Pancreas (tissue), 10 donors: ENCODE results near the gene WRAP73. TPM values are rescaled to one million over a fixed set of nuclear protein-coding genes. Genes with fewer than 3 reads are reported as not detected.

Experiments
- ATAC-seq, 4 donors: fragments of 200-7000 bp; cut with Tn5 transposase; one replicate each; pipeline versions ENCODE4 v1.8.0 to v1.9.1; 2020; ENCODE audit warnings: mild to moderate bottlenecking in 4 of 4, moderate library complexity in 4 of 4
- DNase-seq, 6 donors: peaks; one replicate each; pipeline ENCODE4 v3.0.0-alpha.2; 2020
- FAIRE-seq: peaks from 2 replicates; lab custom pipeline; 2012; peaks lifted over from hg19 to GRCh38; lab: Jason Lieb, UNC
- H3K27ac ChIP-seq, 4 donors: fragments of 200-600 bp; sonication (generic); 1 replicate in 3 of 4; 2 replicates in 1 of 4; pipeline versions ENCODE4 v1.5.0 to v1.8.0; 2020
- H3K27me3 ChIP-seq, 4 donors: fragments of 200-600 bp; one replicate each; pipeline ENCODE4 v1.8.0; 2021
- H3K36me3 ChIP-seq, 3 donors: fragments of 200-600 bp; sonication (generic) in 1 of 3; one replicate each; pipeline versions ENCODE4 v1.5.0 to v1.8.0; 2020 to 2021
- H3K4me1 ChIP-seq, 3 donors: fragments of 200-600 bp; one replicate each; pipeline ENCODE4 v1.8.0; 2021
- H3K4me3 ChIP-seq, 4 donors: fragments of 200-600 bp; sonication (generic) in 2 of 4; one replicate each; pipeline versions ENCODE4 v1.5.0 to v1.8.0; 2020 to 2021
- H3K9me3 ChIP-seq, 4 donors: fragments of 200-600 bp; one replicate each; pipeline ENCODE4 v1.8.0; 2021
- CTCF ChIP-seq, 4 donors: fragments of 200-600 bp; sonication (generic) in 3 of 4; IDR thresholded peaks; one replicate each; pipeline versions ENCODE4 v1.5.0 to v1.8.0; 2021; ENCODE audit warnings: antibody characterized with exemption in 4 of 4
- WGBS, 2 donors: extraction: QIAGEN DNeasy Blood & Tissue Kit; methylation state at CpG; one replicate each; pipeline ENCODE4 v1.1.7; 2013; 5-methylcytosine and 5-hydroxymethylcytosine counted together
- intact Hi-C, 3 donors: fragments of 100-400 bp; cut with DNase I; formaldehyde crosslinking; loops; one replicate each; pipeline versions ENCODE4 v1.11.1 to v1.14.2; 2022
- polyA plus RNA-seq, 2 donors: library from polyadenylated mRNA; stranded (reverse); fragments of 200-250 nt; gene quantifications; one replicate each; pipeline ENCODE4 v1.2.3, GENCODE V29; 2013
- total RNA-seq, 6 donors: library from RNA; stranded (reverse); fragmentation: NEBNext Ultra II Directional in 4 of 6; extraction: Animal tissue kit (Norgen Biotek cat#: 25700) in 4 of 6; gene quantifications; one replicate each; pipeline versions ENCODE4 v1.2.1 to v1.2.4, GENCODE V29; 2021 to 2023
- donor health status: healthy with polysubstance abuse.
- donor health status: DM: no; HTN: no; CAD: no; lungs with moderate emphysema.
- donor health status: DM: no; HTN: no; CAD: no.
- donor health status: control.
- donor health status: control.
- donor health status: Bipolar disorder and iron deficiency.
- donor health status: DM: yes; HTN: yes; CAD: no.
- donor health status: DM: no; HTN: no; CAD: no.
- donor health status: DM: no; HTN: no; CAD: no.
- donor health status: DM: yes; HTN: yes; CAD: no.

The WRAP73 gene
- total and polyA plus RNA-seq, 8 donors, result 6.7 to 26.2 (median 10.3) TPM

DNA sequence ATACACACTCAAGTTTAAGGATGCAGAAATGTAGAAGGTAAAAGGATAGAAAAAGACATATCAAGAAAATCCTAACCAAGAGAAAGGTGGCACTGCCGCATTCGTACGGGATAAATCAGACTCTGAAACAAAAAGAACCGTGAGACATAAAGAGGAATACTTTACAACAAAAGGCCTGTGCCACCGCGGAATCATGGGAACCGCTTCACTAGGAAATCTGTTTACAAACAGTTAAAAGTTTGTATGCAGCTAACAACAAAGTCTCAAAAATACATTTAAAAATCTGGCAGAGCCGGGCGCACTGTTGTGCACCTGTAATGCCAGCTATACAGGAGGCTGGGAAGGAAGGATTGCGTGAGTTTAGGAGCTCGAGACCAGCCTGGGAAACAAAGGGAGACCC, 8.1 kb downstream of the WRAP73 start:
- Histone ChIP-seq H3K4me1 (no peaks in the 10 kb centered on the region), H3K27ac (no peak overlapping the region), H3K36me3 (peaks cover 0 to 11% (median 0%) of the 10 kb centered on the region in 3 donors), H3K27me3 (no peaks in the 10 kb centered on the region), H3K9me3 (no peaks in the 10 kb centered on the region), H3K4me3 (no peak overlapping the region)
- ATAC-seq (no peak), DNase-seq (no peak), FAIRE-seq (no peak)
- TF ChIP-seq CTCF (IDR thresholded peaks at IDR 0.05), result no peak
- WGBS, 2 donors, result 92 to 97% methylated on average over 11 of the region's 11 CpGs
- intact Hi-C loops, result no loop called here

- H3K4me3 ChIP-seq, result no peak overlapping the region
- FAIRE-seq, result no peak
- H3K27ac ChIP-seq, result no peak overlapping the region
- no peaks in the 10 kb centered on the region for H3K4me1 ChIP-seq
- no peak for DNase-seq
- ATAC-seq, result no peak
- TF ChIP-seq CTCF (IDR thresholded peaks at IDR 0.05), result no peak
- H3K9me3 ChIP-seq, result no peaks in the 10 kb centered on the region
- WGBS, 2 donors, result 92 to 94% methylated on average over 26 of the region's 26 CpGs
- peaks cover 0 to 11% (median 0%) of the 10 kb centered on the region in 3 donors for H3K36me3 ChIP-seq
- intact Hi-C loops, result no loop called here
- no peaks in the 10 kb centered on the region for H3K27me3 ChIP-seq
Measured at GRCh38 chr1:3641046-3641760, 8.7 kb downstream of the WRAP73 start.

DNA sequence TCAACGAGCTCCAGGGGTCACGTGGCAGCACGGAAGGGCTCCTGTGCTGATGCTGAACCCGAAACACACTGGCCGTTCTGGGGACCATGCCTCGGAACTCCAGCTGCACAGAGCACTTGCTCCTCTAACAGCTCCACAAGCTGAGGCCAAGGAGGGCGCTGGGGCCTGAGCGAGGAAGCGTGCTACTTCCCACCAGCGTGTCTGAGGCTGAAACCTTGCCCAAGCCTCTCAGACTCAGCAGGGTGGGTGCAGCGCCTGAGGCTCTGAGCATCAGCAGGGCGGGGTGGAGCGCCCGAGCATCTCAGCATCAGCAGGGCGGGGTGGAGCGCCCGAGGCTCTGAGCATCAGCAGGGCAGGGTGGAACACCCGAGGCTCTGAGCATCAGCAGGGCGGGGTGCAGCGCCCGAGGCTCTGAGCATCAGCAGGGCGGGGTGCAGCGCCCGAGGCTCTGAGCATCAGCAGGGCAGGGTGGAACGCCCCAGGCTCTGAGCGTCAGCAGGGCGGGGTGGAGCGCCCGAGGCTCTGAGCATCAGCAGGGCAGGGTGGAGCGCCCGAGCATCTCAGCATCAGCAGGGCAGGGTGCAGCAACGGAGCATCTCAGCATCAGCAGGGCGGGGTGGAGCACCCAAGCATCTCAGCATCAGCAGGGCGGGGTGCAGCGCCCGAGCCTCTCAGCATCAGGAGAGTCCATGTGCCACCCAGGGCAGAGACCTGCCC, 9.6 kb downstream of the WRAP73 start:
- Histone ChIP-seq H3K27me3 (no peaks in the 10 kb centered on the region), H3K36me3 (peaks cover 0 to 11% (median under 1%) of the 10 kb centered on the region in 3 donors), H3K9me3 (no peaks in the 10 kb centered on the region), H3K4me3 (no peak overlapping the region), H3K4me1 (no peaks in the 10 kb centered on the region), H3K27ac (no peak overlapping the region)
- WGBS, 2 donors, result 89 to 90% methylated on average over 35 to 36 of the region's 36 CpGs
- intact Hi-C loops, result no loop called here
- TF ChIP-seq CTCF (IDR thresholded peaks at IDR 0.05), result no peak
- DNase-seq (no peak), FAIRE-seq (no peak), ATAC-seq (no peak)

DNA sequence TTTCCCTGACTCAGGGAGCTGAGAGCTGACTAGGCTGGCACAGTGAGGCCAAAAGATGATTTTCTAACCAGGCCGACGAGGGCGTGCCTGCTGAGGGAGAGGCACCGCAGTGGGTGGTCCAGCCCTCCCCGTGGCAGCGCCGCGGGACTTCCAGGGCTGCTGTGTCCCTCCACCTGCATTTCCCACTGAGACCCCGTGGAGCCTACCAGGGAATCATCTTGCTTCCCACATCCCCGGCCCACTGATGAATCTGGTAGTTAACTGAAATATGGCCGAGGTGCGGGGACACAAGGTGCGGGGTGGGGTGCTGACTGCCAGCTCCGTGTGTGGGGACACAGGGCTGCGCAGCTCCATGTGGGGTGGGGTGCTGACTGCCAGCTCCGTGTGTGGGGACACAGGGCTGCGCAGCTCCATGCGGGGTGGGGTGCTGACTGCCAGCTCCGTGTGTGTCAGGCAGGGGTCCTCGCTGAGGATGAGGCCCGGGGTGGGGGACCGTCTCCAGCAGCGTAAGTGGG, 10.4 kb downstream of the WRAP73 start:
- intact Hi-C loops, result loop anchor here in 1 of 3 donors (10.0 kb wide), 1 partner anchor 145 kb away; no protein-coding TSS in a partner anchor
- Histone ChIP-seq H3K27ac (no peak overlapping the region), H3K4me3 (no peak overlapping the region), H3K27me3 (no peaks in the 10 kb centered on the region), H3K9me3 (no peaks in the 10 kb centered on the region), H3K4me1 (no peaks in the 10 kb centered on the region), H3K36me3 (peaks cover 0 to 17% (median 5%) of the 10 kb centered on the region in 3 donors)
- no peak for DNase-seq
- no peak for ATAC-seq
- 90 to 94% methylated on average over 23 of the region's 23 CpGs for WGBS, 2 donors
- TF ChIP-seq CTCF (IDR thresholded peaks at IDR 0.05), result no peak
- FAIRE-seq, result no peak
